Liver (tissue), 9 donors: ENCODE measurements around the gene SWAP70. TPM values are rescaled to one million over a fixed set of nuclear protein-coding genes. Genes with fewer than 3 reads are reported as not detected.

Experiments used
- DNase-seq: peaks from one replicate; pipeline ENCODE4 v3.0.0-alpha.2; 2017; ENCODE audit warnings: low spot score
- H3K27ac ChIP-seq, 2 donors: one replicate each; pipeline ENCODE4 v1.7.0; 2013; ENCODE audit warnings: inconsistent platforms in 2 of 2, low read length in 2 of 2, control low read depth in 1 of 2, low read depth in 1 of 2, mild to moderate bottlenecking in 1 of 2
- H3K27me3 ChIP-seq, 4 donors: one replicate each; pipeline versions ENCODE4 v1.6.1 to v1.7.0; 2013; ENCODE audit warnings: low read length in 3 of 4, inconsistent platforms in 1 of 4, mild to moderate bottlenecking in 1 of 4, moderate library complexity in 1 of 4; ENCODE audit not compliant: control insufficient read depth in 4 of 4, insufficient read depth in 4 of 4
- H3K36me3 ChIP-seq, 4 donors: one replicate each; pipeline versions ENCODE4 v1.6.1 to v1.7.0; 2013; ENCODE audit warnings: low read length in 3 of 4, mild to moderate bottlenecking in 3 of 4, low read depth in 1 of 4, moderate library complexity in 1 of 4; ENCODE audit not compliant: control insufficient read depth in 4 of 4, insufficient read depth in 3 of 4
- H3K4me1 ChIP-seq, 4 donors: one replicate each; pipeline versions ENCODE4 v1.6.1 to v1.7.0; 2013; ENCODE audit warnings: low read length in 3 of 4, mild to moderate bottlenecking in 3 of 4, moderate library complexity in 1 of 4; ENCODE audit not compliant: control insufficient read depth in 4 of 4, insufficient read depth in 4 of 4
- H3K4me3 ChIP-seq, 3 donors: one replicate each; pipeline versions ENCODE4 v1.6.1 to v1.7.0; 2013; ENCODE audit warnings: low read length in 3 of 3, control low read depth in 1 of 3, low read depth in 1 of 3, mild to moderate bottlenecking in 1 of 3
- H3K9ac ChIP-seq, 2 donors: one replicate each; pipeline ENCODE4 v1.7.0; 2013; ENCODE audit warnings: low read length in 2 of 2, mild to moderate bottlenecking in 2 of 2, moderate library complexity in 2 of 2, control low read depth in 1 of 2, low read depth in 1 of 2
- H3K9me3 ChIP-seq, 4 donors: one replicate each; pipeline versions ENCODE4 v1.6.1 to v1.7.0; 2013; ENCODE audit warnings: low read length in 3 of 4; ENCODE audit not compliant: control insufficient read depth in 4 of 4
- FOXA1 ChIP-seq: IDR thresholded peaks from 2 replicates; pipeline ENCODE4 v1.6.1; 2016; ENCODE audit warnings: antibody characterized with exemption
- FOXA2 ChIP-seq: IDR thresholded peaks from 2 replicates; pipeline ENCODE4 v1.6.1; 2016; ENCODE audit warnings: antibody characterized with exemption
- GABPA ChIP-seq, 2 donors: IDR thresholded peaks in 1 of 2; conservative IDR thresholded peaks in 1 of 2; 2 replicates each; pipeline ENCODE4 v1.6.1; 2016; ENCODE audit warnings: antibody characterized with exemption in 2 of 2, mild to moderate bottlenecking in 1 of 2, moderate library complexity in 1 of 2
- HNF4A ChIP-seq, 2 donors: conservative IDR thresholded peaks; 2 replicates each; pipeline ENCODE4 v1.6.1; 2016; ENCODE audit warnings: antibody characterized with exemption in 2 of 2, mild to moderate bottlenecking in 2 of 2
- HNF4G ChIP-seq: IDR thresholded peaks from 2 replicates; pipeline ENCODE4 v1.6.1; 2016; ENCODE audit warnings: antibody characterized with exemption
- JUND ChIP-seq, 2 donors: IDR thresholded peaks; 2 replicates each; pipeline ENCODE4 v1.6.1; 2016; ENCODE audit warnings: antibody characterized with exemption in 2 of 2
- NR2F2 ChIP-seq: IDR thresholded peaks from 2 replicates; pipeline ENCODE4 v1.6.1; 2016; ENCODE audit warnings: antibody characterized with exemption
- RAD21 ChIP-seq, 2 donors: IDR thresholded peaks; 2 replicates each; pipeline ENCODE4 v1.6.1; 2016; ENCODE audit warnings: antibody characterized with exemption in 2 of 2, mild to moderate bottlenecking in 2 of 2
- RXRA ChIP-seq, 2 donors: IDR thresholded peaks; 2 replicates each; pipeline ENCODE4 v1.6.1; 2017 to 2018; ENCODE audit warnings: antibody characterized with exemption in 2 of 2, mild to moderate bottlenecking in 1 of 2
- SP1 ChIP-seq: IDR thresholded peaks from 2 replicates; pipeline ENCODE4 v1.6.1; 2018; ENCODE audit warnings: antibody characterized with exemption, mild to moderate bottlenecking
- TAF1 ChIP-seq: conservative IDR thresholded peaks from 2 replicates; pipeline ENCODE4 v1.6.1; 2016; ENCODE audit warnings: antibody characterized with exemption, mild to moderate bottlenecking
- YY1 ChIP-seq: IDR thresholded peaks from 2 replicates; pipeline ENCODE4 v1.6.1; 2016; ENCODE audit warnings: antibody characterized with exemption, mild to moderate bottlenecking
- WGBS: extraction: QIAGEN DNeasy Blood & Tissue Kit; methylation state at CpG from one replicate; pipeline ENCODE4 v1.1.7; 2013; 5-methylcytosine and 5-hydroxymethylcytosine counted together
- polyA plus RNA-seq, 2 donors: library from polyadenylated mRNA; stranded (reverse) in 1 of 2; unstranded in 1 of 2; fragments of 200-250 nt in 1 of 2; fragments of >200 nt in 1 of 2; fragmentation: Nextera tagmentation in 1 of 2; extraction: Ambion mirVana in 1 of 2; gene quantifications; one replicate each; pipeline versions ENCODE4 v1.2.1 to v1.2.3, GENCODE V29; 2013 to 2015
- total RNA-seq, 2 donors: library from RNA; depleted of rRNA; stranded (reverse); fragments of >200 nt; gene quantifications; one replicate each; pipeline ENCODE4 v1.2.3, GENCODE V29; 2014
- TF ChIP-seq, protein P1 (sequence below): IDR thresholded peaks from 2 replicates; pipeline ENCODE4 v1.6.1; 2016; ENCODE audit warnings: antibody characterized with exemption
- TF ChIP-seq, protein P2 (sequence below): IDR thresholded peaks from 2 replicates; pipeline ENCODE4 v1.6.1; 2016; ENCODE audit warnings: antibody characterized with exemption
- TF ChIP-seq, protein P3 (sequence below): IDR thresholded peaks from 2 replicates; pipeline ENCODE4 v1.6.1; 2016; ENCODE audit warnings: antibody characterized with exemption
- TF ChIP-seq, protein P4 (sequence below): IDR thresholded peaks from 2 replicates; pipeline ENCODE4 v1.6.1; 2016; ENCODE audit warnings: antibody characterized with exemption, mild to moderate bottlenecking
- TF ChIP-seq, protein P5 (sequence below): fragments of 150-350 bp; IDR thresholded peaks from 2 replicates; pipeline ENCODE4 v1.5.1; 2017; ENCODE audit warnings: improper control_type of control experiment, low read depth, low read length; ENCODE audit not compliant: missing input control
- donor health status: healthy.
- donor health status: healthy.
- donor health status: healthy.
- donor health status: healthy.
- donor health status: healthy.

SWAP70 gene
- total and polyA plus RNA-seq, 4 donors: 4.0 to 8.4 (median 5.8) TPM

DNA sequence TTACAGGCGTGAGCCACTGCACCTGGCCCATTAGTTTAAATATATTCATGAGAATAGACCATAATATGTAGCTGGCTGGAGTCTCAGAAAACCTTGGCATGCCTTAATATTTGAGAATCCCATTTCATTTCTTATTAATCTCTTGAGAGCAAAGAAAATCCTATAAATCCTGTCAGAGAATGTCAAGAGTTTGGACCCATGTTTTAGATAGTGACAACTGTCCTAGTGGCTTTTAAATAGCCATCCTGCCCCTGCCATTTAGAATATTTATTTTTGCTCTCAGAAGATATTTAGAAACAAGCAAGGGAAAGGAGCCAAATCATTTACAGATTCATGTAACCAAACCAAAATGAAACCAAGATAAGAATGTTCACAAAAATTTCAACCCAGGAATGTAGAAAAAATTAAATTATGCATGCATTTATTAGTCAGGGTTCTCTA lies 107.2 kb downstream of the SWAP70 start:
- WGBS: 91% methylated on average over 1 of the region's 1 CpG
- peaks cover 0 to 8% (median 2%) of the 10 kb centered on the region in 4 donors for H3K4me1 ChIP-seq
- H3K27ac ChIP-seq: no peak overlapping the region

DNA sequence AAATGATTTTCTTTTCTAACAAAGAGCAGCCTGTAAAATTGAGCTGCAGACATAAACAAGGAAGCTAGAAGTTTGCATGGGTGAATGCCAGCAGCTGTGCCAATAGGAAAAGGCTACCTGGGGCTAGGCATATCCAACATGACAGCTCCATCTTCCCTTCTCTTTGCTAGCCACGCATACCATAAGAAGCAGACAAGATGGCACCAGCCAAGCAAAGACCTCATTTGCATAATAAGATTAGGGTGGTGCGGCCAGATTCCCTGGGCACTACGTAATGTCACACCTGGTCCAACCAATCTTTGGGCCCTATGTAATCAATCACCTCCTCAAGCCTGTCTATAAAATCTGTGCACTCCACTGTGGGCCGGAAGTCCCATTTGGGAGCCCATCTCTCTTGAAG lies 108.3 kb downstream of the SWAP70 start:
- H3K9ac ChIP-seq: no peak overlapping the region
- H3K27ac ChIP-seq: no peak overlapping the region
- no peaks in the 10 kb centered on the region for H3K9me3 ChIP-seq
- H3K4me1 ChIP-seq: peaks cover 0 to 8% (median 2%) of the 10 kb centered on the region in 4 donors
- no peak for DNase-seq
- H3K4me3 ChIP-seq: no peak overlapping the region
- no peaks in the 10 kb centered on the region for H3K27me3 ChIP-seq
- H3K36me3 ChIP-seq: no peaks in the 10 kb centered on the region
- 98% methylated on average over 4 of the region's 4 CpGs for WGBS
- TF ChIP-seq, protein P1, sequence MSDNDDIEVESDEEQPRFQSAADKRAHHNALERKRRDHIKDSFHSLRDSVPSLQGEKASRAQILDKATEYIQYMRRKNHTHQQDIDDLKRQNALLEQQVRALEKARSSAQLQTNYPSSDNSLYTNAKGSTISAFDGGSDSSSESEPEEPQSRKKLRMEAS: no peak
- TF ChIP-seq SP1: no peak
- no peak for TF ChIP-seq GABPA (IDR thresholded peaks at IDR 0.05 in 1 of 2, conservative IDR thresholded peaks at IDR 0.05 in 1 of 2)
- TF ChIP-seq, protein P2, sequence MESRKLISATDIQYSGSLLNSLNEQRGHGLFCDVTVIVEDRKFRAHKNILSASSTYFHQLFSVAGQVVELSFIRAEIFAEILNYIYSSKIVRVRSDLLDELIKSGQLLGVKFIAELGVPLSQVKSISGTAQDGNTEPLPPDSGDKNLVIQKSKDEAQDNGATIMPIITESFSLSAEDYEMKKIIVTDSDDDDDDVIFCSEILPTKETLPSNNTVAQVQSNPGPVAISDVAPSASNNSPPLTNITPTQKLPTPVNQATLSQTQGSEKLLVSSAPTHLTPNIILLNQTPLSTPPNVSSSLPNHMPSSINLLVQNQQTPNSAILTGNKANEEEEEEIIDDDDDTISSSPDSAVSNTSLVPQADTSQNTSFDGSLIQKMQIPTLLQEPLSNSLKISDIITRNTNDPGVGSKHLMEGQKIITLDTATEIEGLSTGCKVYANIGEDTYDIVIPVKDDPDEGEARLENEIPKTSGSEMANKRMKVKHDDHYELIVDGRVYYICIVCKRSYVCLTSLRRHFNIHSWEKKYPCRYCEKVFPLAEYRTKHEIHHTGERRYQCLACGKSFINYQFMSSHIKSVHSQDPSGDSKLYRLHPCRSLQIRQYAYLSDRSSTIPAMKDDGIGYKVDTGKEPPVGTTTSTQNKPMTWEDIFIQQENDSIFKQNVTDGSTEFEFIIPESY: no peak
- TF ChIP-seq RXRA (IDR thresholded peaks at IDR 0.05): no peak
- TF ChIP-seq HNF4G: no peak
- TF ChIP-seq NR2F2: no peak
- TF ChIP-seq, protein P3, sequence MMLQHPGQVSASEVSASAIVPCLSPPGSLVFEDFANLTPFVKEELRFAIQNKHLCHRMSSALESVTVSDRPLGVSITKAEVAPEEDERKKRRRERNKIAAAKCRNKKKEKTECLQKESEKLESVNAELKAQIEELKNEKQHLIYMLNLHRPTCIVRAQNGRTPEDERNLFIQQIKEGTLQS: no peak
- no peak for TF ChIP-seq HNF4A (conservative IDR thresholded peaks at IDR 0.05)
- TF ChIP-seq YY1: no peak
- no peak for TF ChIP-seq FOXA1
- no peak for TF ChIP-seq RAD21 (IDR thresholded peaks at IDR 0.05)

More for the DNA sequence above, 107.2 kb downstream of the SWAP70 start:
- TF ChIP-seq GABPA (IDR thresholded peaks at IDR 0.05 in 1 of 2, conservative IDR thresholded peaks at IDR 0.05 in 1 of 2): no peak
- TF ChIP-seq FOXA2: no peak
- TF ChIP-seq YY1: no peak
- TF ChIP-seq, protein P4, sequence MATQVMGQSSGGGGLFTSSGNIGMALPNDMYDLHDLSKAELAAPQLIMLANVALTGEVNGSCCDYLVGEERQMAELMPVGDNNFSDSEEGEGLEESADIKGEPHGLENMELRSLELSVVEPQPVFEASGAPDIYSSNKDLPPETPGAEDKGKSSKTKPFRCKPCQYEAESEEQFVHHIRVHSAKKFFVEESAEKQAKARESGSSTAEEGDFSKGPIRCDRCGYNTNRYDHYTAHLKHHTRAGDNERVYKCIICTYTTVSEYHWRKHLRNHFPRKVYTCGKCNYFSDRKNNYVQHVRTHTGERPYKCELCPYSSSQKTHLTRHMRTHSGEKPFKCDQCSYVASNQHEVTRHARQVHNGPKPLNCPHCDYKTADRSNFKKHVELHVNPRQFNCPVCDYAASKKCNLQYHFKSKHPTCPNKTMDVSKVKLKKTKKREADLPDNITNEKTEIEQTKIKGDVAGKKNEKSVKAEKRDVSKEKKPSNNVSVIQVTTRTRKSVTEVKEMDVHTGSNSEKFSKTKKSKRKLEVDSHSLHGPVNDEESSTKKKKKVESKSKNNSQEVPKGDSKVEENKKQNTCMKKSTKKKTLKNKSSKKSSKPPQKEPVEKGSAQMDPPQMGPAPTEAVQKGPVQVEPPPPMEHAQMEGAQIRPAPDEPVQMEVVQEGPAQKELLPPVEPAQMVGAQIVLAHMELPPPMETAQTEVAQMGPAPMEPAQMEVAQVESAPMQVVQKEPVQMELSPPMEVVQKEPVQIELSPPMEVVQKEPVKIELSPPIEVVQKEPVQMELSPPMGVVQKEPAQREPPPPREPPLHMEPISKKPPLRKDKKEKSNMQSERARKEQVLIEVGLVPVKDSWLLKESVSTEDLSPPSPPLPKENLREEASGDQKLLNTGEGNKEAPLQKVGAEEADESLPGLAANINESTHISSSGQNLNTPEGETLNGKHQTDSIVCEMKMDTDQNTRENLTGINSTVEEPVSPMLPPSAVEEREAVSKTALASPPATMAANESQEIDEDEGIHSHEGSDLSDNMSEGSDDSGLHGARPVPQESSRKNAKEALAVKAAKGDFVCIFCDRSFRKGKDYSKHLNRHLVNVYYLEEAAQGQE: no peak
- TF ChIP-seq, protein P5, sequence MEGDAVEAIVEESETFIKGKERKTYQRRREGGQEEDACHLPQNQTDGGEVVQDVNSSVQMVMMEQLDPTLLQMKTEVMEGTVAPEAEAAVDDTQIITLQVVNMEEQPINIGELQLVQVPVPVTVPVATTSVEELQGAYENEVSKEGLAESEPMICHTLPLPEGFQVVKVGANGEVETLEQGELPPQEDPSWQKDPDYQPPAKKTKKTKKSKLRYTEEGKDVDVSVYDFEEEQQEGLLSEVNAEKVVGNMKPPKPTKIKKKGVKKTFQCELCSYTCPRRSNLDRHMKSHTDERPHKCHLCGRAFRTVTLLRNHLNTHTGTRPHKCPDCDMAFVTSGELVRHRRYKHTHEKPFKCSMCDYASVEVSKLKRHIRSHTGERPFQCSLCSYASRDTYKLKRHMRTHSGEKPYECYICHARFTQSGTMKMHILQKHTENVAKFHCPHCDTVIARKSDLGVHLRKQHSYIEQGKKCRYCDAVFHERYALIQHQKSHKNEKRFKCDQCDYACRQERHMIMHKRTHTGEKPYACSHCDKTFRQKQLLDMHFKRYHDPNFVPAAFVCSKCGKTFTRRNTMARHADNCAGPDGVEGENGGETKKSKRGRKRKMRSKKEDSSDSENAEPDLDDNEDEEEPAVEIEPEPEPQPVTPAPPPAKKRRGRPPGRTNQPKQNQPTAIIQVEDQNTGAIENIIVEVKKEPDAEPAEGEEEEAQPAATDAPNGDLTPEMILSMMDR: no peak
- TF ChIP-seq JUND (IDR thresholded peaks at IDR 0.05): no peak
- no peak for TF ChIP-seq TAF1
- TF ChIP-seq HNF4G: no peak
- TF ChIP-seq, protein P2: no peak
- TF ChIP-seq, protein P3: no peak
- no peak for TF ChIP-seq RXRA (IDR thresholded peaks at IDR 0.05)
- TF ChIP-seq SP1: no peak
- no peak for TF ChIP-seq NR2F2
- TF ChIP-seq, protein P1: no peak
- no peak for TF ChIP-seq FOXA1
- Histone ChIP-seq H3K9ac (no peak overlapping the region), H3K27me3 (no peaks in the 10 kb centered on the region), H3K9me3 (no peaks in the 10 kb centered on the region), H3K4me3 (no peak overlapping the region), H3K36me3 (no peaks in the 10 kb centered on the region)
- no peak for DNase-seq
